Globus pallidus (tissue), 1 donor: ENCODE data around the gene CDH19.
"Not testable (repeated sequence)": the region's sequence is repeated elsewhere in the genome, so short reads cannot be mapped to it uniquely, and the experiment has no call there.

Experiments
- DNase-seq: peaks from one replicate; pipeline ENCODE4 v3.0.0-alpha.2; 2015; ENCODE audit warnings: low spot score

Gene CDH19

GRCh38 chr18:66562279-66562678 is 41.6 kb downstream of the CDH19 start:
- no peak for DNase-seq

GRCh38 chr18:66560094-66560493 is 43.8 kb downstream of the CDH19 start:
- DNase-seq: peak; percentile 83

- peak; percentile 42 for DNase-seq
These were observed 45.1 kb downstream of the CDH19 start for GRCh38 chr18:66558773-66559172.

- DNase-seq: no peak
These were observed 46.8 kb downstream of the CDH19 start for GRCh38 chr18:66557091-66557490.

- no peak for DNase-seq
These were observed 48.3 kb downstream of the CDH19 start for GRCh38 chr18:66555585-66555984.

GRCh38 chr18:66553824-66554223 is 50.1 kb downstream of the CDH19 start:
- no peak for DNase-seq

GRCh38 chr18:66550366-66550765 is 53.5 kb downstream of the CDH19 start:
- no peak for DNase-seq

- DNase-seq: no peak
These were observed 55.1 kb downstream of the CDH19 start for GRCh38 chr18:66548747-66549146.

GRCh38 chr18:66534110-66534509 is 69.8 kb downstream of the CDH19 start:
- DNase-seq: no peak

GRCh38 chr18:66533693-66534092 is 70.2 kb downstream of the CDH19 start:
- DNase-seq: no peak

GRCh38 chr18:66523219-66523991 is 80.5 kb downstream of the CDH19 start:
- no peak for DNase-seq

- no peak for DNase-seq
These were observed 89.9 kb downstream of the CDH19 start for GRCh38 chr18:66513996-66514395.

- no peak for DNase-seq
These were observed 92.1 kb downstream of the CDH19 start for GRCh38 chr18:66511792-66512191.

GRCh38 chr18:66511289-66511688 is 92.6 kb downstream of the CDH19 start:
- DNase-seq: no peak

GRCh38 chr18:66510357-66511045 is 93.4 kb downstream of the CDH19 start:
- no peak for DNase-seq

GRCh38 chr18:66508937-66509336 is 95.0 kb downstream of the CDH19 start:
- DNase-seq: no peak

GRCh38 chr18:66506178-66506577 is 97.7 kb downstream of the CDH19 start:
- no peak for DNase-seq

GRCh38 chr18:66497351-66497750 is 106.5 kb downstream of the CDH19 start:
- no peak for DNase-seq

- peak; percentile 64 for DNase-seq
These were observed 108.0 kb downstream of the CDH19 start for GRCh38 chr18:66495844-66496243.

GRCh38 chr18:66473882-66474281 is 130.0 kb downstream of the CDH19 start:
- DNase-seq: no peak

- not testable (repeated sequence) for DNase-seq
These were observed 137.7 kb downstream of the CDH19 start for GRCh38 chr18:66466184-66466583.

- DNase-seq: no peak
These were observed 142.5 kb downstream of the CDH19 start for GRCh38 chr18:66461344-66461743.

- no peak for DNase-seq
These were observed 146.6 kb downstream of the CDH19 start for GRCh38 chr18:66457245-66457644.
